Gastrocnemius medialis (tissue), 4 donors: ENCODE data around the gene NHERF2.

Experiments
- CTCF ChIP-seq, 5 experiments: fragments of 450-650 bp in 3 of 5; fragments of 200-600 bp in 2 of 5; sonication (generic) in 2 of 5; IDR thresholded peaks in 4 of 5; conservative IDR thresholded peaks in 1 of 5; 1 replicate in 4 of 5; 2 replicates in 1 of 5; pipeline ENCODE4 v1.5.1; 2016 to 2019; ENCODE audit warnings: antibody characterized with exemption in 5 of 5, mild to moderate bottlenecking in 3 of 5, moderate library complexity in 3 of 5
- POLR2A ChIP-seq, 2 donors: fragments of 450-650 bp; IDR thresholded peaks; one replicate each; pipeline ENCODE4 v1.6.1; 2017; ENCODE audit warnings: antibody characterized with exemption in 2 of 2, mild to moderate bottlenecking in 2 of 2, moderate library complexity in 2 of 2

- TF ChIP-seq CTCF (IDR thresholded peaks at IDR 0.05 in 4 of 5, conservative IDR thresholded peaks at IDR 0.05 in 1 of 5) (no peak), POLR2A (IDR thresholded peaks at IDR 0.05) (no peak)
Observed at GRCh38 chr16:2077696-2078095, 51.0 kb downstream of the NHERF2 start.
